HG03103 (cell line): ENCODE data around the gene PSORS1C1.

Experiments
- ATAC-seq: cut with Tn5 transposase; IDR thresholded peaks from one replicate; pipeline ENCODE4 v1.9.1; 2021; ENCODE audit warnings: low read depth; ENCODE audit not compliant: unreplicated experiment

Gene PSORS1C1

DNA sequence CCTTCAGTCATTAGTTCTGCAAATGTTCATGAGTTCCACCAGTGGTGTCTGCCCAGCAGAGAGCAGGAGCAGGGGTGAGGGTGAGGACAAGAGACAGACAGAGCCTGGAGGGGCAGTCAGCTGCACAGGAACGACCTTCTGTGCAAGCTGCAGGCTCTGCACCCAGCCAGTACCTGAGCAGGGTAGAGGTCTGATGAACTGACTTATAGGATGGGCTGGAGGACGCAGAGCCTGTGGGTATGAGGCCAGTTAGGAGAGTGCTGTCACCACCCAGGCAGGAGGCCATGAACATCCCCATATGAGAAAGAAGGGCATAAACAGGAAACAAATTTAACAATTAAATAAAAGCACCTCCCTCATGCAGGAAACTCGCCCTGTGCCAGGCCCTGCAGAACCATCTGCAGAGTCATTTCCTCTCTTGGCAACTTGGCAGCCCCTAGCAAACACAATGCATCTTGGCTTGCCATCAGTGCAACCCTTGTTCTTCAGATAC is 20.2 kb upstream of the PSORS1C1 start:
- ATAC-seq, result no peak

DNA sequence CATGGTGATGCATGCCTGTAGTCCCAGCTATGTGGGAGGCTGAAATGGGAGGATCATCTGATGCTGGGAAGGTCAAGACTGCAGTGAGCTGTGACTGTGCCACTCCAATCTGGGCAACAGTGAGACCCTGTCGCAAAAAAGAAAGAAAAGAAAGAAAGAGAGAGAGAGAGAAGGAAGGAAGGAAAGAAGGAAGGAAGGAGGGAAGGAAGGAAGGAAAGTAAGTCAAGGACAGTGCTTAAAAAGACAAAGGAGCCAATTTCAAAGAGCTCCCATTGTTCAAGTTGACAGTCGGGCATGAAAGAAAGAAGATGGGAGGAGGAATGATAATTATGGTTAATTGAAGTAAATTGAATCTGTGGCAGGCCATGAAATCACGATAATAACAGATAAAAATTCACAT is 18.4 kb upstream of the PSORS1C1 start:
- no peak for ATAC-seq

DNA sequence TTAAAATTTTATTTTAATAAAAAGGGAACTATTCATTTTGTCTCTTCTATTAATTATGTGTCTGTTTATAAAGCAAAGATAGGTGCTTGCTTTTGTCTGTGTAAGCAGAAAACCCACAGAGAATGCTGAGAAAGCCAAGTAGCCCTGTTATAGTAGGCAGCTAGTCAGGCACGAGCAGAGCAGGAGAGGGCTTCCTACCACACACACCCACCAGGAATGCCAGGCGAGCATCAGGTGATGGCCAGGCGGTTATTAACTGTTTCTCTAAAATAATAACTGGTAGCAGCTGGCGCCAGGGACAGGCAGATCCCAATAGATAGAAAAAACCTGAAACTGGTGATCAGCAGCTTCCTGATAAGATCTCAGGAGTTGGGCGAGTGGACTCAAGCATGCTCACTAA is 17.9 kb upstream of the PSORS1C1 start:
- ATAC-seq, result no peak

DNA sequence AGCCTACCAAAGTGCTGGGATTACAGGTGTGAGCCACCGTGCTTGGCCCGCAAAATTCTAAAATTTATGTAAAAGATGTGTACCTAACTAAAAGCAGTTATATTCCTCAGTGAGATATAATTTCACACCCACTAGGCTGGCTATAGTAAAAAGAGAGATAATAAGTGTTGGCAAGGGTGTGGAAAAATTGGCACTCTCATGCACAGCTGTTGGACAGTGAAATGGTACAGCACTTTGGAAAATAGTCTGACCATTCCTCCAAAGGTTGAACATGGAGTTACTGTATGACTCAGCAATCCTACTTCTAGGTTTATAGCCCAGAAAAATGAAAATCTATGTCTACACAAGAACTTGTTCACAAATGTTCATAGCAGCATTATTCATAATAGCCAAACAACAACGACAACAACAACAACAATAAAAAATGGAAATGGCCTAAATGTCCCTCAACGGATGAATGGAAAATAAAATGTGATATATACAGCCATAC is 16.1 kb upstream of the PSORS1C1 start:
- no peak for ATAC-seq

DNA sequence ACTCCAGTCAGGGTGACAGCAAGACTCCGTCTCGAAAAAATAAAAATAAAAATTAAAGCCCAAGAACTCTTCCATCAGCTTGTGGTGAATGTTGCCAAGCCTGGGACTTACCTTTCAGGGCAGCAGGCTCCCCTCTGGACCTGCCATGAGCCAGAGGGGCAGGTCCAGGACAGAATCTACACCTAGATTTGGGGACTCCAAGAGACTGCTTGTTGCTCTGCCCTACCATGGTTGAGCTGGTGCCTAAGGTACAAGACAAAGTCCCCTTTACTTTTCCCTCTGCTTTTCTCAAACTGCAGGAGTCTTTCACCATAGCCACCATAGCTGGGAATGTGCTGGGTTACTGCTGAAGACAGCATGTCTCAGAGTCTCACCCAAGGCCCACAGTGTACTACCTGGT is 11.5 kb upstream of the PSORS1C1 start:
- ATAC-seq, result no peak

DNA sequence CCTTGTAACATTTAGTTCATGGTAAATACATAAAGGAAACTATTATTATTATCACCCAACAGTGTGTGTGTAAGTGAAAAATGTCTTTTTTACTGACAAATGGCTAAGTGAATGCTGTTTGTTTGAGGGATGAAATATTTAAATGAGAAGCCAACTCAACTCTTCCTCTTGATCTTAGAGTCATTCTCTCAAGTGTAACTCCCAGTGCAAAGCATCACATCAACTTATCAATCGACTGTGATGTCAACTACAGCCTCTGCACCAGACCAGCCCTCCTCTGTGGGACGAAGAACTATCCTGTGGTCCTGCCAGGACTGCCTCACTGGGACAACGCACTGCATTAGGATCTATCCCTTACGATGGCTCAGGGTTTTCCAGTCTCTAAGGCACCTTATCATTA is 7.5 kb upstream of the PSORS1C1 start:
- no peak for ATAC-seq

DNA sequence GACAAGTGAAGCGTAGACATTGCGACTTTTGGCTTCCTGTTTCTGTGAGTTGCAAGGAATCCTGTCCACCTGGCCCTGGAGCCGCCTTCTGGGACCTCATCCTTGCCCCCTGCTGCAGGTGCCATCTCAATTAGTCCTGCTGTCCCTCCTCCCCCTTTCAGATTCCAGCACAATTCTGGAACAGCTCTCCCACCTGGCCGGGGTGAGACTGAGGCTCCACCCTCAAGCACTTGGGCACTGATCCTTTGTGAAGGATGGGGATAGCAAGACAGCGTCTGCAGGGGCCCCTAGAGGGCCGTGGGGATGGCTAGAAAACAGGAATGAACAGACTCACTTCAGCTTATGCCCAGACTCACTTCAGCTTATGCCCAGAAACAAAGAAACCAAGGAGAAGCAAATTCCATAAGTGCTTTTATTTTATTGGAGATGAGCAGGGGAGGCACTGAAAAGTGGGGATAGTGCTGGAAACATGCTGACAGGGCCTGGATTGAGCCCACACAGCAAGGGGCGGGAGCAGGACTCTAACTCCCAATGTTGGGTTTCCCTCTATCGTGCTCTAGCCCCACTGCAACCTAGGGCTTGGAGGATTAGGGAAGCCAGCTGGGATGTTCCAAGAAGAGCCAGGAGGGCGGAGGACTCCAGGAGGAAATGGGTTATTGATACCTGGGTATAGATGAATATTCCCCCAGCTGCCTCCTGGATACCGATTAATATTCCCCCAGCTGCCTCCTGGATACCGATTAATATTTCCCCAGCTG is 3.6 kb upstream of the PSORS1C1 start:
- no peak for ATAC-seq

DNA sequence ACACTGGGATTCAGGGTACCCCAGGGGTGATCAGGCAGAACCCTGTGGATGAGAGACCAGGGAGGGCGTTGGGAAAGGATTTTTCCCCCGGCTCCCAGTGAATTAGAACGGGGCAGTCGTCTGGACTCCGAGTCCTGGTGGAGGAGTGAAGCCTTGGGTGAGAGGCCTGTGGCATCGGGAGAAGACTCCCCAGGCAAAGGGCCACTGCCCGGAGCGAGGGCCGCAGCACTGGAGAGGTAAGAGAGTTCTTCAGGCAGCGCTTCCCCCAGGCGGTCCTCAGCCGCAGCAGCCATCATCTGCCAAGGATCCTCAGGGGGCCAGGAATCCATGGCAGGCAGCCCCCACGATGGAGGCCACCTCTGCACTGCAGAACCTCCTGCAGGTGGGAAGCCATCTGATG is 2.9 kb upstream of the PSORS1C1 start:
- ATAC-seq, result no peak

DNA sequence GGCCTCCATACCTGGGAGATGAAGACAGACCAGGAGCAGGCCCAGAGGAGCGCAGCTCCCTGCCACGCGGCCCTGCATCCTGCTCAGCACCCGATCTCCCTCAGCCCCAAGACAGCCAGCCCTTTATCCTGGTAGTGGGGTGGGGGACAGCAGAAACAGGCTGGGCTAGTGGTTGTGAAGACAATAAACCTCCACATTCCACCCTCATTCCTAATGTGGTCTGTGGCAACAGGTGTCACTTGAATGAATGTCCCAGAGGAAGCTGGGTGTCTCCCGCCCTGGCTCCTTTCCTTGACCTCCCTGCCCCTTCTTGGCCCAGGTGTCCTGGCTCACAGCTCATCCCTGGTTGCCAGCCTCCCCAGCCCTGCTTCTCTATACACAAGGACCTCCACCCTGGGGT is 2.1 kb upstream of the PSORS1C1 start, which contains the start of gene C6orf15:
Gene C6orf15, minus strand, starts transcription at position 98 of the 400 bp plus-strand sequence. Its CDS starts 20 bp downstream, at position 78.
- ATAC-seq, result no peak

DNA sequence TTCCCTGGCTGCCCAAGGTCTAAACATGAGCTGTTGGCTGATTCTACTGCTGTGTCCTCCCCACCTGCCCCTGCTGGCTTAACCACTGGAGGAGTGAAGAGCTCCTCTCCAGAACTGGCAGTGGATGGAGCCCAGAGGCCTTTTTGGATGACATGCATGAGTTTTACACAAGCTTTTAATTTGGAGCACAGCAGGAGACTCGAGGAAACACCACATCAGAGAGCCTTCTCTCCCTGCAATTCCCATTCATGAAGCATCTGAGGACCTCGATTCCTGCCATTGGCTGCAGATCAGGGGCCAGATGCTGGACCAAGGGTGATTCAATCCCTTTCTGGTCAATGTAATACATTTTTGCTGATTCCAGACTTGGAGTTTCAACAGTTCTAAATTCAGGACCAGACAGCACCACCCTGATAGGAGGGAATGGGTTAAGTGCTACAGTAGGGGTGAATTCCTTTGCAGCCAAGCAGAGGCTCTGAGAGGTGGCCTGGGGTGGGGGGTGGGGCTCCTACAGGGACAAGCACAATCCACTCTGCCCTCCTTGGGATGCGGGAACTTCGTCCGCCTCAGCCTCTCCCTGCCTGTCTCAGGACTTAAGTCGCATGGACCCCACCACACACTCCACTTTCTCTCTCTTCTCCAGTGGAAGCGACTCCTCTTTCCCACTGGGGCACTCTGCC is 599 bp upstream of the PSORS1C1 start:
- ATAC-seq, result no peak

DNA sequence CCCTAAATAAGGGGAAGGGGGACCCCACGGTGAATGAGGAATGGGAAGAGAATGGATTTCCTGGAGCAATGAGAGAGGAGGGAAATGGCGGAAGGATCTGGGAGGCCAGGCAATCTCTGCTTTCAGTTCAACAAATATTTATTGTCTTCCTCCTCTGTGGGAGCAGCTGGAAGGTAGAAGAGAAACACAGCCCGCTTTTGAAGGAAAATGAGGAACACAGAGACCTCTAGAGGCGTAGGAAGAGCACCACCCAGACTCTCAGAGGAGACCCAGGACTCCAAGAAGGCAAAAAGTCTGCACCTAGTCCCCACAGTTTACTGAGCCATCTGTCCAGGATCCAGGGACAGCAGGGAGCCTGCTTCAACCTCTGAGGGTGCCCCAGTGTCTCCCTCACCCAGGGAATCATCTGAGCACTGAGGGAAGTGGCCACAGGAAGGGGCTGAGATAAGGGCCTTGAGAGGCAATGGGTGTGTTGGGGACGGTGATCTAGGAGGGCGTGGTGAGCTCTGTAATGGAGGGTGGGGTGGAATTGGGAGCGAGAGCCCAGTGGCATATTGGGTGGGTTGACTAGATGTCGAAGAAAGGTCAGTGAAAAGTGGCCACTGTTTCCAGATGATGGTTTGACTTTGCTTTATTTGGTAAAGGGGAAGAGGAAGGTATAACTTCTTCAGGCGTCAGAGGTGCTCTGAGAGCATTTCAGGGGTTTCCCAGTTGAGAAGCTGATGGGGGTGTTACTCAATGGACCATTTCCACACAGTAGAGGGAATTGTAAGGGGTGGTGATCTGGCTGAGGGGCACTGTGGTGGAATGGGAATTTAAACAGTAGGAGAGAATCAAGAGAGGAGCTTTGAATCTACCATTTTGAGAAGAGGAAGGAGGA is 610 bp downstream of the PSORS1C1 start:
- ATAC-seq, result no peak

DNA sequence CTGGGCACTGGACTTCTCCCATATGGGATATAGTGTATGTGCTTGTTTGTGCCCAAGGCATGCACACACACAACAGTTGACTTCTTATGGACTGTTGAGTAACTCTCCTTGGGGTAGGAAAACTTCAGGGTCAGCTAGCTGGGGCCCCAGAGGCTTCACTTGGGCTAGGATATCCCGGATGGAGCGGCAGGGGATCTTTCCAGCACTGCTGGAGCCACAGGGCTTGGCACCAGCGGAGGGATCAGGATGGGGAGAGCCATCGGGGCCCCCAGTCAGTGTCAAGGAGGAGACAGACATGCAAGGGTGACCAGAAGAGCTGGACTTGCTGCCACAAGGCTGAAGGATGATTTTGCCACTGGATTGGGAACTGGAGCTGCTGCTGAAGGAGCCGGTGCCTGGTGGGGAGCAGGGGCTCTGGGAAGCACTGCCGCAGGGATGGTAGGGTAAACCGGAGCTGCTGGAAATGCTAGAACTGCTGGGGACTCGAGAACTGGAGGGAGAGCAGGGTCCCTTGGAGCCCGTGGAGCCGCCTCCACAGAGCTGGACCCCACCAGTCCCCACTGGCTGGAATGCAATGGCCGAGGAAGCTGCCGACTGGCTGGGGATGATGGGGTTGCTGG is 1.5 kb downstream of the PSORS1C1 start:
- ATAC-seq, result no peak

DNA sequence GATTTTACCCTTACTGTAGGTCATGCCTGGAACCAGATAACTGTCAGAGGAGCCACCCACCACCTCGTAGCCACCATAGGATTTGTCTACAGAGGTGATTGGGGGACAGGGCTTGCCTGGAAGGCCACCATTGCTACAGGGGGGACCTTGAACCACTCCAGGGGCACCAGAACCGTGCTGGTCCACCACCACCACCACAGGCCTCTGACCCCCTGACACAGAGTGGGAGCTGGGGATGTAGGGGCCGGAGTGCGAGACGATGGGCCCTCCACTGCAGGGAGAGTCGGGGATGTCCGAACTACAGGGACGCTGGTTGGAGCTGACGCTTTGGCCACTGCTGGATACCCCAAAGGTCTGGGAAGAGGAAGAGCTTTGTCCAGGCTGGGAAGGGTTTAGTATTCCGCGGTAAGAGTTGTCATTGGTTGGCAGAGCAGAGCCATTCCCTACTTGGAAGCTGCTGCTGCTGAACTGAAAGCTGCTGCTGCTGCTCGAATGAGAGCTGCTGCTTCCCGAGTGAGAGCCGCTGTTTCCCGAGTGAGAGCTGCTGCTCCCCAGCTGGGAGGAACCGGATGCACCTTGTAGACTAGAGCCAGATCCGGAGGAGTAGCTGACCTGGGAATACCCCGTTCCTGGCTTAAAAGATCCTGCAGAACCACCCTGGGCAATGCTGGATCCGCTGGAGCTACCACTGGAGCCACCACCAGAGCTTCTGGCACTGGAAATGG is 2.2 kb downstream of the PSORS1C1 start:
- ATAC-seq, result no peak

DNA sequence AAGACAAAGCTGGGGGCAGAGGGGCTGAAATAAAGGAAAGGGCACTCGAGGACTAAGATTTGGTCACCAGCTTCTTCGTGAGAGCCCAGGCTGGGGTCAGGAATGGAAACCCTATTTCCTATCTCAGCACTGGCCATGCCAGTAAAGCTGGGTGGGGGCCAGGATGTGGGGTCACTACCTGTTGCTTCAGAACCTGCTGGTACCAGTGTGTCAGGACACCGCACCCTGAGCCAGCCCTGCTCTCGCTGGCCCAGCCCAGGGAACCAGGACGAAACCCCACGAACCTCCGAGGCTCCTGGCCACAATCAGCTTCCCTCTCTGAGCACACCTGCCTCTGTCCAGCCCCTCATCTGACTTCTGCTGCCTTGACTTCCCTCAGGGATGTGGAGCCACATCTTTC is 3.6 kb downstream of the PSORS1C1 start:
- ATAC-seq, result no peak

DNA sequence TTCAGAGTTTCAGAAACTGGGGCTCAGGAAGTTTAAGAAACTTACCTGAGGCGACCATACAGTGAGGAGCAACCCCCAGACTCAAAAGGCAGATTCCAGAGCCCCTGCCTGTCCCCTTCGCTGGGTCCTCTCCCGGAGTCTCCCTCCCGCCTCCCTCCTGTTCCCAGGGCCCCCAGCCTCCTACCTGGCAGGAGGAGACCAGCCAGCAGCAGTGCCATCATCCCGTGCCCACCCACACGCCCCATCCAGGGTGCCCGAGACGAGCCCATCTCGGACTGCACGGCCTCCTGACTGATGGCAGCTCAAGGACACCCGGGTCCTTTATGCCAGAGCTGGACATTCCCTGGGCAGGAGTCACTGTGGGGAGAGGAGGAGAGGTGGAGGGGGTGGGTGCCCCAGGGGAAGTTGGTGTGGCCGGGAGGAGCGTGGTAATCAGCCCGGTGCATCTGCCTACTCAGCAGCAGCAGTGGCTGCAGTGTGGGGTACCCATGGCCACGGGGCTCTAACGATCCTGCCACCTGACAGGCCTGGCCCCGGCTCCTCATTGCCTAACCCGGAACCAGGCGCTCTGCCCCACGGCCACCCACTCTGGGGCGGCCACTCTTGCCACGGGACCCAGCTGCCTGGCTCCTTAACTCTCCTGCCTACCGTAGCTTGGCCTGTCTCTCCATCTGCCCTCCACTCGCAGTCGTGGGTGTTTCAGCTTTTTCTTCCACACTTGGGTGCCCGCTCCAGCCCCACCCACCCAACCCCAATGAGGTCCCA is 5.7 kb downstream of the PSORS1C1 start, which contains the start of gene CDSN:
Gene CDSN, minus strand, starts transcription at position 296 of the 765 bp plus-strand sequence. Its CDS starts 27 bp downstream, at position 269.
- ATAC-seq, result no peak

DNA sequence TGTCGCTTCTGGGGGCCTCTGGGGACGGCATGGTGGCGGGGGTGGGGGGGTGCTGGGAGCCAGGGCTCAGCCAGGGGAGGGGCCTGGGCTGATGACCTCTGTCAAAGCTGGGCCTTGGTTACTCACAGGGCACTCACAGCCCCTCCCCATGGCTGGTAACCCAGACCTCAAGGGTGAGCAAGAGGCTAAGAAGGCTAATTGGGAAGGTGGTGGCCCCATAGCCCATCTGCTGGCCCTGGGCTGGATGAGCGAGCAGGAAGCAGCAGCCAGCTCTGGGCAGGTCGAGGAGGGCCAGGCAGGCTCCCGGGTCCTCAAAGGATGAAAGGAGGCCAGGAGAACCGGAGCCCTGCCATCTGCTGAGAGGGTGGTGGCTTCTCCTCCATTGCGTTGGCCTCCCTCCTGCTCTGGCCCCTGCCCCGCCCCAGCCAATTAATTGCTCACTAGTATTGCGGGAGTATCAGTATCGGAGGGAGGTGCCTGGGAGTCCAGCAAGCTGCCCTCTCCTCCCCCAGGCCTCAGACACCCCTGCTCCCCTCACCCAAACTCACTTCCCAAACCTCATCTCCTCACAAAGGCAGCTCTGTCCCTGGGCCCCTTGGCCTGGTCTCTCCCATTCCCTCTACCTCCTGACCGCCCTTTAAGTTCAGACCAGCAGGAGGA is 6.7 kb downstream of the PSORS1C1 start:
- no peak for ATAC-seq

DNA sequence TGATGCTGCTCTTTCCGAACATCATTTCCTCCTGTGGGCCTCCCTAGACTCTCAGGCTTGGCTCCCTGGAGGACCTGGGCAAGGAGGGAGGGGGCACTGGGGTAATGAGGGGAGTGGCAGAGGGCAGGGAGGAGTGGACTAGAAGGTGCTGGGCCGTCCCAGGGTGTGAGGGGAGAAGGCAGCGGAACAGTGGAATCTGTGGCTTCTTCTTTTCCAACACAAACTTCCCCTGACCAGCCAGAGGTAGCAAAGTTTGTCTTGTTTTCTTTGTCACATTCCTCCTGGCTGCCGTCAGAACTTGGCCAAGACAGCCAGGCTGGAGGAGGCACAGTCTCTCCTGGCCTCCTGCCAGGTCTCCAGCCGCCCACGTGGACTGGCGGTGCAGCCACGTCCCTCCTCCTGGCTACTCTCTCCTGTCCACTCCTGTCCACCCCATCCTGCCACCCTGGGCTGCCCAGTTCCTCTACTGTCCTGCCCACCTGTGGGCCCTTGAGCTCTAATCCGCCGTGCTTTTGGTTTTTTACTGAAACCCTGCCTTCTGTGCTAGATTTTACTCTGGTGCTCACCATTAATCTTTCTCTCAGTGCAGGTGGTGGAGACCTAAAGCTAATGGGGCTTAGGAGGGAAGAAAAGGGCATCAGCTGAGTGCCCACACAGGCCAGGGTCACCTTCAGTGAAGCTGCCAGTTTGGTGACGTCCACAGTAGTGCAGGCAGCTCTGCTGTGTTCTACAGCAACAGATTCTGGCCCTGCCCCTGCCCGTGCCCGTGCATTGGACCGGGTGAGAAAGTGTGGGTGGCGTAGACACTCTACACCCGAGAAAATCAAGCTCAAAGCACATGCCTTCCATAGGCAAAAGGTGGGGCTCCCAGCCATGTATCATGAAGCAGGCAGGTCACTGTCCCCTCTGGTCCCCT is 8.4 kb downstream of the PSORS1C1 start:
- no peak for ATAC-seq
